Muscle of arm (tissue), 14 donors: Measurements from ENCODE around the gene TSPAN3. TPM values are rescaled to one million over a fixed set of nuclear protein-coding genes. Genes with fewer than 3 reads are reported as not detected.

Experiments
- DNase-seq: peaks from one replicate; pipeline ENCODE4 v3.0.0-alpha.2; 2013
- long read RNA-seq, 11 donors: transcript quantifications; one replicate each; lab custom pipeline, GENCODE V29; 2026
- polyA plus RNA-seq, 12 donors: library from polyadenylated mRNA; unstranded; fragments of 120-200 nt; gene quantifications; one replicate each; pipeline ENCODE4 v1.2.1, GENCODE V29; 2013; ENCODE audit not compliant: insufficient read length in 12 of 12

TSPAN3 gene
- polyA plus RNA-seq = 100 to 1,000 TPM in 11 of 12 donors, not detected in 1; 263 to 440 (median 398) TPM
- long read RNA-seq, donor 1, full-length matches to known transcripts = 319 of 370 reads
- long read RNA-seq, donor 1, partial matches to known transcripts = 51 of 370 reads
- long read RNA-seq, donor 1, other reads (novel, unspliced or antisense) = 0 of 370 reads
- long read RNA-seq, donor 2, full-length matches to known transcripts = 286 of 291 reads
- long read RNA-seq, donor 2, partial matches to known transcripts = 5 of 291 reads
- long read RNA-seq, donor 2, other reads (novel, unspliced or antisense) = 0 of 291 reads
- long read RNA-seq, donor 3, full-length matches to known transcripts = 126 of 132 reads
- long read RNA-seq, donor 3, partial matches to known transcripts = 6 of 132 reads
- long read RNA-seq, donor 3, other reads (novel, unspliced or antisense) = 0 of 132 reads
- long read RNA-seq, donor 4, full-length matches to known transcripts = 78 of 78 reads
- long read RNA-seq, donor 4, partial matches to known transcripts = 0 of 78 reads
- long read RNA-seq, donor 4, other reads (novel, unspliced or antisense) = 0 of 78 reads
- long read RNA-seq, donor 5, full-length matches to known transcripts = 322 of 368 reads
- long read RNA-seq, donor 5, partial matches to known transcripts = 46 of 368 reads
- long read RNA-seq, donor 5, other reads (novel, unspliced or antisense) = 0 of 368 reads
- long read RNA-seq, donor 6, full-length matches to known transcripts = 127 of 144 reads
- long read RNA-seq, donor 6, partial matches to known transcripts = 17 of 144 reads
- long read RNA-seq, donor 6, other reads (novel, unspliced or antisense) = 0 of 144 reads
- long read RNA-seq, donor 7, full-length matches to known transcripts = 111 of 137 reads
- long read RNA-seq, donor 7, partial matches to known transcripts = 21 of 137 reads
- long read RNA-seq, donor 7, other reads (novel, unspliced or antisense) = 5 of 137 reads
- long read RNA-seq, donor 8, full-length matches to known transcripts = 307 of 335 reads
- long read RNA-seq, donor 8, partial matches to known transcripts = 28 of 335 reads
- long read RNA-seq, donor 8, other reads (novel, unspliced or antisense) = 0 of 335 reads
- long read RNA-seq, donor 9, full-length matches to known transcripts = 121 of 139 reads
- long read RNA-seq, donor 9, partial matches to known transcripts = 18 of 139 reads
- long read RNA-seq, donor 9, other reads (novel, unspliced or antisense) = 0 of 139 reads
- long read RNA-seq, donor 10, full-length matches to known transcripts = 255 of 313 reads
- long read RNA-seq, donor 10, partial matches to known transcripts = 53 of 313 reads
- long read RNA-seq, donor 10, other reads (novel, unspliced or antisense) = 5 of 313 reads
- long read RNA-seq, donor 11, full-length matches to known transcripts = 197 of 209 reads
- long read RNA-seq, donor 11, partial matches to known transcripts = 12 of 209 reads
- long read RNA-seq, donor 11, other reads (novel, unspliced or antisense) = 0 of 209 reads

DNA sequence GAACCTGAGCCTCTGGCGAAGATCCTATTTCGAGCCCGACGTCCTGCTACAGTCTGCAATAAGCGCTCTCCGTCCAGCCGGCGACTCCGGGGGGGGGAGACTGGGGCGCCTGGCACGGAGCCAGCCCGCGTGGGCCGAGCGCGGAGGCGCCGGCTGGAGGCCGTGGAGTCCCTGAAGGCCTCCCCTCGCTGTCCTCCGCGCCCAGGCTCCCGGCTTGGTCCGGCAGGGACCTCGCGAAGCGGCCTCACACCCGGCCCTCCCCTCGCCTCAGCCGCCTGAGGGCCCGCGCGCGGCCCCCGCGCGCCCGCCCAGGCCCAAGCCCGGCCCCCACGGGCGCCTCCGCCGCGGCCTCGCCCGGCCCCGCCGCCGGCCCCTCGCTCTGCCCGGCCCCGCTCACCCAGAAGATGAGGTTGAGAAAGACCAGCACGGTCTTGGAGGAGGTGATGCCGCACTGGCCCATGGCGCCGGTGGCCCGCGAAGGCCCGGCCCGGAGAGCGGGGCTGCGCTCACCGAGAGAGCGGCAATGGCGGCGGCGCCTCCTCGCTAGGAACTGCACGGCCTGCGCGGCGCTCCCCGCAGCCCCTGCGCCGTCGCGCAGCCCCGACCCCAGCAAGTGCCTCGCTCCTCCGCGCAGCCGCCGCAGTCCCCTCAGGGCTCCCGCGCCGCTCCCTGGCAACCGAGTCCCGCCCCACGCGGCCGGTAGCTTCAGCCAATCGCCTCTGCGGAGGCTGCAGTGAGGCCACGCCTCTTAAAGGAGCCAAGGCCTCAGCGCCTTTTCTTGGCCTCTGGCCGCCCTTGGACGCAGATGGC is at the start of gene TSPAN3:
Gene TSPAN3, minus strand, starts transcription at position 615 of the 810 bp plus-strand sequence. Its CDS starts 155 bp downstream, at position 460.
- DNase-seq = peak; percentile 95

DNA sequence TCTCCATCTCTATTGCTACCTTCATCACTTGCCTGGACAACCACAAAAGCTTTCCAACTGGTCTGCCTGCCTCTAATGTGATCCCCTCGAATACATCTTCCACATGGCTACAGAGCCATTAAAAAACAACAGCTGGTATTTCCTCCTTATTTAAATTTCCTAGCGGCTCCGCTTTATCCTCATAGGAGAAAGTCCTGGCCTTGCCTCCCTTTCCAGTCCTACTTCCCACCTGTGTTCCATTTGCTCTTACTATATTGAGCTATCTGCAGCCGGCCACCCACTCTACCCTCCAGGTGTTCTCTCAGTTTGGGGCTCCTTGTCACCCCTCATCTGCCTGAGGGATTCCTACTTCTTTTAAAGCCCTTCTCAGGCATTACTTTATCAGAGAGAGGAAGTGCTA is 49.7 kb upstream of the TSPAN3 start:
- no peak for DNase-seq

- DNase-seq = no peak
These were observed 48.5 kb upstream of the TSPAN3 start for GRCh38 chr15:77119446-77119845.

DNA sequence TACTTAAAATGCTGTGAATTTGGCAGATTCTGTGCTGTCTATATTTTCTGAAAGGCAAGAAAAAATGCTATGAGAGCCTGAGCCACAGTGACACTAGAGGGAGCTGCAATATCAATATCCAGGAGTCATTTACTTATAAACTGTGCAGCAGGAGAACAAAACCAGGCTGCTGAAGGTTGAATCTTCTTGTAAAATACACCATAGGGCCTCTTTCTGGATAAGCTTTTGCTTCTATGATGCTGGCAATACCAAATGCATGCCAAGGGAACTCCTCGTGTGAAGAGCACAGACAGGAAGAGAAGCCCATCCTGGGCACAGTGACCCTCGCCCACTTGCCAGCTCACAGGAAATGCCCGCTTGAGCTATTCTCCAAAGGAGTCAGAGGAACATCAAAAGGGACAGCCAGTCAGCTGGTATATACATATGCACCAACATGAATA is 48.0 kb upstream of the TSPAN3 start:
- peak; percentile 83 for DNase-seq

DNA sequence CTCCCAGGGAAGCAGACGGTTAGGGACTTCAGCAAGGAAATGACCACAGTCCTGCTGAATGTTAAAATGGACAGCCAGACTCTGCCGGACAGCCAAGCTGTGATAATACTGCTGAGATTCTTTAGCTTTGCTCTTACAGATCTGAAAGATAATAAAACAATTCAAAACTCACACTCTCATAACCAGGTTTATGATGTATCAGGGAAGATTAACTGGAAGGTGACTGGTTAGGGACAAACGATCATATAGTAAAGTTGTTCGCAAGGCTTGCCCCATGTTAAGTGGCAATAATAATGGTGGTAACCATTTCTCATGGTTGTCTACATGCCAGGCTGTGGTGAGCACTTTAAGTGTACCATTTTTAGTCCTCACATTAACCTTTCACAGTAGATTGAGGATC is 44.3 kb upstream of the TSPAN3 start:
- DNase-seq = no peak

DNA sequence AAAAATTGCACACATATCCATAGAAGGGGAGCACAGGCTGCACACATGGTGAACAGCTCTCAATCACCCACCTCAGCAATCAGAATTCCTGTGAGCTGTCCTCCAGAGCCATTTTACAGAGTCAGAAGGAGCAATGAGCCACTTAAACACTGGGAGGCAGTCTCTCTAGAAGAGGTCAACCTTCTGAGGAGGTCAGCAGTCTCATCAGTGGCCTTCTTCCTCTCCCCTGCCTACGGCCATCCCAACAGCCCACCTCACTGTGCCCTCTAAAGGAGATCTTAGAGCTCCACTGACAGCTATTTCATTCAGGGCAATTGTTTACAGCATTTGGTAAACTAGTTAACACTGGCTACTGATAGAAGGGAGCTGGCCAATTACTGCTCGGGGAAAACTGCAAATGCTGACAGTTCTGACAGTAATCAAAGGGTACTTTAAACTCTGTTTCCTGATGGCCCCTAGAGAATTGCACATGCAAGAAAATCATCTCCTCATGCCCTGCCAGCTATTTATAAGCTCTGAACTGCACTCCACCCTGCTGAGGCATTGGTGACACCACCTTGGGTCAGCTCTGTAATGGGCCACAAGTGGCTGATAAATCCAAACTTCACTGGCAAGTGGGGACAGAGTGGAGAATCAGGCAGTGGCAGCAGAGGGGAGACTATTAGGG is 42.1 kb upstream of the TSPAN3 start:
- DNase-seq = no peak

DNA sequence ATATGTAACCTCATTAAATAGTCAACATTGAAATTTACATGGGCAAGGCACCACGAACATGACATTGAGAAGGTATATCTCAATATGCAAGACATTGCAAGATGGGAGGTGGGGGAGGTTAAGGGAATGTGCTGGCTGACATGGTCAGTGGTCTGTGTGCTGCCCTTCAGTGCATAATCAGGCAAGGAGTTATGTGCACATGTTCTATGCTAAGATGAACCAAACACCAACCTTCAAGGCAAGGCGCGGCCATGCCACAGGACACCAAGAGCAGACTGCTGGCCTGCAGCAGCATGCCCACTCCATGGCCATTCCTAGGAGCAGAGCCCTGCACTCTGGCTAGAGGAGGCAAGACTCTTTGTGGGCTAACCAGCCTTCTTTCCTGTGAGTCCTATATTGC is 40.9 kb upstream of the TSPAN3 start:
- no peak for DNase-seq

GRCh38 chr15:77107531-77108355 is 36.8 kb upstream of the TSPAN3 start:
- DNase-seq = peak; percentile 60

GRCh38 chr15:77107068-77107467 is 36.2 kb upstream of the TSPAN3 start:
- peak; percentile 70 for DNase-seq

DNA sequence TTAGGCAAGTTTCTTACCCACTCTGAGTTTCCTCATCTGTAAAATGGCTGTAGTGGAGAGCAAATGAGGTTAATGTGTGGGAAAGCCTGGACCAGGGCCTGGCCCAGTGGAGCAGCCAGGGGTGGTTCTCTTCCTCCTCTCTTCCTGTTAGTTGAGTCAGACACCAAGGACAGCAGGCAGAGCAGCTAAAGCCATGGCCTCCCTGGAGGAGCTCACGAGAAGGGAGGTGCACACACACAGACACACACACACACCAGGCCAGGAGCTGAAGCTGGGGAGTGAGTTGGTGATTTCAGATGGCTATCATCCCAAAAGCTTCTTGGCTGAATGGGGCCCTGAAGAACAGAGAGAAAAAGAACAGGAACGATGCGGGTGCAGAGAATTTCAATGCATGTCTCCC is 33.2 kb upstream of the TSPAN3 start:
- no peak for DNase-seq

DNA sequence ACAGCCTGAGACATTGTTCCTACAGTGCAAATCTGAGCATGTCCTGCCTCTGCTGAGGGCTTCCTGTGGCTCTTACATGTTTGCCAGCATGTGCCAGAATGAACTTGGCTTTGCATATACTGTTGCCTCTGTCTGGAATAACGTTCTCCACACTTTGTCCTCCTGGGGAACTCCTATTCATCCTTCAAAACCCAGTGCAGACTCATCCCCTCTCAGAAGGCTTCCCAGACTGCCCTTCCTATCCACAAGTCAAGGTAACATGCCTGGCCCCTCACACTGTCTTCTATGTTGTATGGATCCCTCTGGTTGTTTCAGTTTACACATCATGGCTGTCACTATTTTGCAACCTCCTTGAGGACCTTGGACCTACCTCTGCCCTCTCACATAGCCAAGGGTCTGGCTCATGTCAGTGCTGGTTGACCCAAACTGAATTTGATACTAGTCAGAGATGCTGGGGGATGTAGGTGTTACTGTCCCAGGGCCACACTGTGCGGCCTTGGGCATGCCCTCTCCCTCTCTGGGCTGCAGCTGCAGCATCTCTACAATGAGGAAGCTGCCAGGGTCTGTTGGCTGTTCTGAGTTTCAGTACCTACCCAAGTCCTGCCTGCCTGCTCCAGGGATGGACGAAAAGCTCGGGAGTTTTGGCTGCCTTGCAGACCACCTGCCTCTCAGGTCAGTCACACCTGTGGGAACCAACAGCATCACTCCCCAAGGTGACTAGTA is 29.0 kb upstream of the TSPAN3 start:
- DNase-seq = no peak

- no peak for DNase-seq
These were observed 27.7 kb upstream of the TSPAN3 start for GRCh38 chr15:77098572-77098971.

GRCh38 chr15:77097921-77098320 is 27.0 kb upstream of the TSPAN3 start:
- DNase-seq = no peak

DNA sequence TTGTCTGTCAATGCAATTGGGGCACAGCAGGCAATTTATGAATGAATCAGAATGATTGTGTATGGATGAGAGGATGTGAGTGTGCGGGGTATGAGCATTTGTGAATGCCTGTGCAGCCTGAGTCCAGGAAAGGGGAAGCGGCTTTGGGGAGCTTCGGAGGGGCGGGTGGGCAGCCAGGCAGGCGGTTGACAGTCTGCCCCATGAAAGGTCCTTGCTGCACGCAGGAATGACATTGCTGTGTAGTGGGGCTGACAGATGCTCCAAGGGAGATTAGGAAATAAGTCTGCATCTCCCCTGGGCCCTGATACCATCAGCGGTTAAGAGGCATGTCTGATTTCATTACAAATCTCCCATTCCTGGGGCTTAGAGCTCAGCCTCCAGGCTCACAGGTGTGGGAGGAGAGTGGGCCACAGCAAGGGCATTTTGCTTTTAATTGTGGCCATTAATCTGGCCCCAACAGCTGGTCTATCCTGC is 26.4 kb upstream of the TSPAN3 start:
- no peak for DNase-seq

- no peak for DNase-seq
These were observed 25.6 kb upstream of the TSPAN3 start for GRCh38 chr15:77096541-77096940.

- no peak for DNase-seq
These were observed 25.2 kb upstream of the TSPAN3 start for GRCh38 chr15:77096138-77096537.

DNA sequence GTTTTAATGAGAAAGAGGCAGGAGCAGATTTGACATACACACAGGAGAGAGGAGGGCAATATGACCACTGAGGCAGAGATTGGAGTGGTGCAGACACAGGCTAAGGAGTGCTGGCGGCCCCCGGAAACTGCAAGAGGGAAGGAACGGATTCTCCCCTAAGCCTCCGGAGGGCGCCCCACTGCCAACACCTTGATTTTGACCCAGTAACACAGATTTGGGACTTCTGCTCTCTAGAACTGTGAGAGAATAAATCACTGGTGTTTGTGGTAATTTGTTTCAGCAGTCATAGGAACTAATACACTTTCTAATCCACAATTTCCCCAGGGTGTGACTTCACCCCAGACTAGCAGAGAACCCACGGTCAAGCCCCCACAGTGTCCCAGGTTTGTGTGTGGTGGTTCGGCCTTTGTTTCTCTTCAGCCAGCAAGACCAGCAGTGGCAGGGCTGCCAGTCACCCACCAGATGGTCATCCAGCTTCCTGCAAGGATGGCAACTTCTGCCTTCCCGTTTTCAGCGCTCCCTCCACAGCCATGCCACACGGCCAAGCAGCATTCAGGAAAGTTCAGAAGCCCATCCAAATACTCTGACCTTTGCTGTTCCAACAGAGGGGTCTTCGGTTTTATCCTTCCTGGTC is 23.6 kb upstream of the TSPAN3 start:
- no peak for DNase-seq

DNA sequence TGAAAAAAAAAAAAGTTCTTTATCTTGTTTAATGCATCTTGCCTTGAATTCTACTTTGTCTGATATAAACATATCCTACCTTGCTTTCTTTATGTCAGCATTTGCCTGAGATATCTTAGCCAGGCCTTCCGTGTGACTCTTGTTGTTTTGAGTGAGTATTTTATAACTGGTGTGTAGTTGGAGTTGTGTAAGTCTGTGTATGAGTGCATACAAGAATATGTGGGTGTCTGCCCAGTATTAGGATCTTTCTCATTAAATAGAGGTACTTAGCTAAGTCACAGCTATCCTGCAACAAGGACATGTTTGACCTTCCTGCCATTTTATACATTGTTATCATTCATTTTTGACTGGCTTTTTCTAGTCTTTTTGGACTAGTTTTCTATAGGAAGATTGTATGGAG is 22.5 kb upstream of the TSPAN3 start:
- no peak for DNase-seq
